SIG-M5 treated with dmso at 0.1 percent for 504 hours (cell line): ENCODE results near the gene KIF16B.
"Not testable (repeated sequence)": the region's sequence is repeated elsewhere in the genome, so short reads cannot be mapped to it uniquely, and the experiment has no call there.

Experiments used
- DNase-seq: peaks from one replicate; lab custom pipeline; 2025; ENCODE audit not compliant: unreplicated experiment; lab: John Stamatoyannopoulos, UW

Gene KIF16B

GRCh38 chr20:16526433-16527380, 46.5 kb downstream of the KIF16B start:
- DNase-seq = no peak

- DNase-seq = peak; percentile 74
Observed at GRCh38 chr20:16522651-16523050, 50.6 kb downstream of the KIF16B start.

GRCh38 chr20:16520154-16520553, 53.1 kb downstream of the KIF16B start:
- no peak for DNase-seq

- DNase-seq = not testable (repeated sequence)
Observed at GRCh38 chr20:16519673-16520072, 53.6 kb downstream of the KIF16B start.

GRCh38 chr20:16518784-16519084, 54.5 kb downstream of the KIF16B start:
- DNase-seq = no peak

GRCh38 chr20:16517946-16518783, 55.1 kb downstream of the KIF16B start:
- DNase-seq = peak; percentile 55

- no peak for DNase-seq
Observed at GRCh38 chr20:16516794-16517193, 56.5 kb downstream of the KIF16B start.

- DNase-seq = no peak
Observed at GRCh38 chr20:16515046-16515445, 58.2 kb downstream of the KIF16B start.

- peak; percentile 80 for DNase-seq
Observed at GRCh38 chr20:16514140-16514539, 59.1 kb downstream of the KIF16B start.

- DNase-seq = no peak
Observed at GRCh38 chr20:16505894-16506293, 67.4 kb downstream of the KIF16B start.

GRCh38 chr20:16501301-16501700, 71.9 kb downstream of the KIF16B start:
- DNase-seq = no peak

- no peak for DNase-seq
Observed at GRCh38 chr20:16500197-16500596, 73.1 kb downstream of the KIF16B start.

- no peak for DNase-seq
Observed at GRCh38 chr20:16498526-16499253, 74.6 kb downstream of the KIF16B start.

- DNase-seq = no peak
Observed at GRCh38 chr20:16497896-16498295, 75.4 kb downstream of the KIF16B start.

- DNase-seq = no peak
Observed at GRCh38 chr20:16493486-16493885, 79.8 kb downstream of the KIF16B start.

- no peak for DNase-seq
Observed at GRCh38 chr20:16491294-16491905, 81.8 kb downstream of the KIF16B start.

- no peak for DNase-seq
Observed at GRCh38 chr20:16490696-16491095, 82.6 kb downstream of the KIF16B start.

- DNase-seq = no peak
Observed at GRCh38 chr20:16488616-16489015, 84.6 kb downstream of the KIF16B start.

- DNase-seq = no peak
Observed at GRCh38 chr20:16488086-16488485, 85.2 kb downstream of the KIF16B start.

- DNase-seq = no peak
Observed at GRCh38 chr20:16486532-16486931, 86.7 kb downstream of the KIF16B start.

- no peak for DNase-seq
Observed at GRCh38 chr20:16485401-16485800, 87.8 kb downstream of the KIF16B start.
